Stimulated activated CD4-positive, alpha-beta T cell treated with anti-CD3 and anti-CD28 coated beads, TNF-alpha, amount 100 ng/mL, for 1 hour (primary cell): ENCODE results near the gene IL4R.

ENCODE experiments used
- DNase-seq, 3 donors: peaks; one replicate each; pipeline ENCODE4 v3.0.0-alpha.2; 2020; ENCODE audit warnings: low read depth in 3 of 3, low spot score in 1 of 3

IL4R gene

DNA sequence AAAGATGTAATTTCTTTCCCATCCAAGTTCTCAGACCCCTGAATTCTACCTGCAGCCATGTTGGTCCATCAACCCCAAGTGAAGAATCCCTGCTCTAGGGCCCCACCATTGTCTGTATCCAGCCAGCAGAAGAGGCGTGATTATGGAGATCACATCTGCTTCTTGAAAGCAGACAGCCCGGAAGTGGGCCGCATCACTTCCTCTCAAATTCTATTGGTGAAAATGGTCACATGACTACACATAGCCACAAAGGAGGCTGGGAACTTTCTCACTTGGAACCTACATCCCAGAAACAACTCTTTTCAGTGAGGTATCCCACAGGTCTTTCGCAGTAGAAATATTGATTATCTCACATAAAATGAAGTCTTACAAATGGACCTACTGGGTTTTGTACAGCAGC is 40.1 kb downstream of the IL4R start:
- DNase-seq: no peak

DNA sequence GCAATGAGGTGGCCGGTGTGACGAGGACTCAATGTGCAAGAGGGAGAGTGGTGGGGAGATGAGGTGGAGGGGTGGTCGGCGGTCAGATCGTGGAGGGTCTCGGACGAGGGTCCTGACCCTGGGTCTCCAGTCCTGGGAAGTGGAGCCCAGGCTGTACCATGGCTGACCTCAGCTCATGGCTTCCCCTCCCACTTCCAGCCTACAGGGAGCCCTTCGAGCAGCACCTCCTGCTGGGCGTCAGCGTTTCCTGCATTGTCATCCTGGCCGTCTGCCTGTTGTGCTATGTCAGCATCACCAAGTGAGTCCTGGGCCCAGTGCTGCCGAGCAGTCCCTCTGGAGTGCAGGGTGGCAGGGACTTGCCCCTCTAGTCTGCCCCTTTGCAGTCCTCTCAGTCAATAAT is 41.8 kb downstream of the IL4R start:
- DNase-seq: no peak

DNA sequence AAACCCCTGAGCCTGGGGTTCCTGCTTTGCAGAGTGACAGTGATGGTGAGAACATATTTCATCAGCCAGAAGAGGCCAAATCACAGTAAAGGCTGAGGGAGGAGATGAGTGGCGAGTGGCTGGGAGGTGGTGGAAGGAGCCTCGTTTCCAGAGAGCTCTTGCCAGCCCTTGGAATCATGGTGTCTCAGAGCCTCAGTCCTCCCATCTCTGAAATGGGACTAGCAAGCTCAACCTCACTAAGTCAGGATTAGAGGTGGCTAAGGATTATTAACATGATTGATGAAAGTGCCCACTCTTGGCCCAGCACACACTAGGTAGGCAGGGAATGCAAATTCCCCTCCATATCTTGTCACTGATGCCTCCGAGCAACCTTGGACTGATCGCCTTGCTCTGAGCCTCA is 43.0 kb downstream of the IL4R start:
- DNase-seq: no peak

DNA sequence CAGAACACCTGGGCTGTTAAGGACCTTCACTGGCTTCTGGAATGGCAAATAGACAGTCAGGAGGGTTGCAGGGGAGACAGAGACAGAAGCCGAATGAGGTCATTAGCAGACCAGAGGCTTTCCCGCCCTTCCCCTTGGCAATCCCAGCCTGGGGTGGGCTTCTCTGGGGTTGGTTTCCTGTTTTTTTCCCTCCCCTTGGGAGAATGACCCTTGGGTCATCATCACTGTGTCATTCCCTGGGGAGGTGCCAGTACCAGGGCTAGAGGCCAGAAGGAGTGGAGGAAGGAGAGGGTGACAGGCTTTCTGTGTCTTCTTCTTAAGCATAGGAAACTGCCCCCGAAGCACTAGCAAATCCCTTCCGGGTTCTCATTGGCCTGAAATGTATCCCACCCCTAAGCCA is 45.3 kb downstream of the IL4R start:
- no peak for DNase-seq

DNA sequence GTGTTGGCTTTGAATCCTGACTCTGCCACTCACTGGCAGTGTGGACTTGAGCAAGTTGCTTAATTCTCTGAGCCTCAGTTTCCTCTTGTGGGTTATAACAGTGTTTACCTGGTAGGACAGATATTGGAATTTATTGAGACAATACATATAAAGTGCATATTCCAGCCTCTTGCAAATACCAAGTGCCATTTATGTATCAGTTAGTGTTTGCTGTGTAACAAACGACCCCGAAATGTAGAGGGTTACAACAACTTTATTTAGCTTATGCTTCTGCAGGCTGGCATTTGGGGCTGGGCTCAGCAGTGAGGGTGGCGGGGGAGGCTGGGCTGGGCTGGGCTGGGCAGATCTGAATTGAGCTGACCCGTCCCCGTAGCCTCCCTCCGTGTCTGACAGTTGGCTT is 45.8 kb downstream of the IL4R start:
- no peak for DNase-seq

DNA sequence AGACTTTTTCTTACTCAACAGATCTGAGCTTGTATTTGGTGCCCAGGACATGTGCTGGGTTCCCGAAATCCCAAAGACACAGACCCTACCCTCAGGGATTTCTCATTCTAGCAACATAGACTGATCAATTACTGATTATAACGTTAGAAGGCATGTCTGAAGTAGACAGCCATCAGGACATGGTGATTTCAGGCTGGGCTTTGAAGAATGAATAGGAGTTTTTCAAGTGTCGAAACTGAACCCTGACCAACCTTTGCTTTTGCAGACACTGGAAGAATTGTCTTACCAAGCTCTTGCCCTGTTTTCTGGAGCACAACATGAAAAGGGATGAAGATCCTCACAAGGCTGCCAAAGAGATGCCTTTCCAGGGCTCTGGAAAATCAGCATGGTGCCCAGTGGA is 48.2 kb downstream of the IL4R start:
- no peak for DNase-seq

DNA sequence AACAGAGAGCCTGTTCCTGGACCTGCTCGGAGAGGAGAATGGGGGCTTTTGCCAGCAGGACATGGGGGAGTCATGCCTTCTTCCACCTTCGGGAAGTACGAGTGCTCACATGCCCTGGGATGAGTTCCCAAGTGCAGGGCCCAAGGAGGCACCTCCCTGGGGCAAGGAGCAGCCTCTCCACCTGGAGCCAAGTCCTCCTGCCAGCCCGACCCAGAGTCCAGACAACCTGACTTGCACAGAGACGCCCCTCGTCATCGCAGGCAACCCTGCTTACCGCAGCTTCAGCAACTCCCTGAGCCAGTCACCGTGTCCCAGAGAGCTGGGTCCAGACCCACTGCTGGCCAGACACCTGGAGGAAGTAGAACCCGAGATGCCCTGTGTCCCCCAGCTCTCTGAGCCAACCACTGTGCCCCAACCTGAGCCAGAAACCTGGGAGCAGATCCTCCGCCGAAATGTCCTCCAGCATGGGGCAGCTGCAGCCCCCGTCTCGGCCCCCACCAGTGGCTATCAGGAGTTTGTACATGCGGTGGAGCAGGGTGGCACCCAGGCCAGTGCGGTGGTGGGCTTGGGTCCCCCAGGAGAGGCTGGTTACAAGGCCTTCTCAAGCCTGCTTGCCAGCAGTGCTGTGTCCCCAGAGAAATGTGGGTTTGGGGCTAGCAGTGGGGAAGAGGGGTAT is 48.9 kb downstream of the IL4R start:
- DNase-seq: no peak

DNA sequence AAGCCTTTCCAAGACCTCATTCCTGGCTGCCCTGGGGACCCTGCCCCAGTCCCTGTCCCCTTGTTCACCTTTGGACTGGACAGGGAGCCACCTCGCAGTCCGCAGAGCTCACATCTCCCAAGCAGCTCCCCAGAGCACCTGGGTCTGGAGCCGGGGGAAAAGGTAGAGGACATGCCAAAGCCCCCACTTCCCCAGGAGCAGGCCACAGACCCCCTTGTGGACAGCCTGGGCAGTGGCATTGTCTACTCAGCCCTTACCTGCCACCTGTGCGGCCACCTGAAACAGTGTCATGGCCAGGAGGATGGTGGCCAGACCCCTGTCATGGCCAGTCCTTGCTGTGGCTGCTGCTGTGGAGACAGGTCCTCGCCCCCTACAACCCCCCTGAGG is 49.5 kb downstream of the IL4R start:
- DNase-seq: no peak

DNA sequence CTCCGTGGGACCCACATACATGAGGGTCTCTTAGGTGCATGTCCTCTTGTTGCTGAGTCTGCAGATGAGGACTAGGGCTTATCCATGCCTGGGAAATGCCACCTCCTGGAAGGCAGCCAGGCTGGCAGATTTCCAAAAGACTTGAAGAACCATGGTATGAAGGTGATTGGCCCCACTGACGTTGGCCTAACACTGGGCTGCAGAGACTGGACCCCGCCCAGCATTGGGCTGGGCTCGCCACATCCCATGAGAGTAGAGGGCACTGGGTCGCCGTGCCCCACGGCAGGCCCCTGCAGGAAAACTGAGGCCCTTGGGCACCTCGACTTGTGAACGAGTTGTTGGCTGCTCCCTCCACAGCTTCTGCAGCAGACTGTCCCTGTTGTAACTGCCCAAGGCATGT is 50.0 kb downstream of the IL4R start:
- DNase-seq: no peak

DNA sequence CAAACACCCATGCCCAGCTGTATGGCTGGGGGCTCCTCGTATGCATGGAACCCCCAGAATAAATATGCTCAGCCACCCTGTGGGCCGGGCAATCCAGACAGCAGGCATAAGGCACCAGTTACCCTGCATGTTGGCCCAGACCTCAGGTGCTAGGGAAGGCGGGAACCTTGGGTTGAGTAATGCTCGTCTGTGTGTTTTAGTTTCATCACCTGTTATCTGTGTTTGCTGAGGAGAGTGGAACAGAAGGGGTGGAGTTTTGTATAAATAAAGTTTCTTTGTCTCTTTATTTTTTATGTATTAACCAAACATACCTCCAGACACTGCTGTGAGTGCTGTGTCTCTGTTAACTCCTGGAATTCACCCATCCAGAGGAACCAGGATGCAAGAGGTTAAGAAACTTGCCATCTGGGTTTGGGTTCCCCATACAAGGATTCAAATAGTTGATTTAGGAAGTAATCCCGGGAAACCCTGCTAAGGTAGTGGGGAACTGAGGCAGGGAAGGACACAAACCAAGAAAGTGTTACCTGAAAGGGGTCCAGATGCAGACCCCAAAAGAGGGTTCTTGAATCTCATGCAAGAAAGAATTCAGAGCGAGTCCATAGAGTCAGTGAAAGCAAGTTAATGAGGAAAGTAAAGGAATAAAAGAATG is 50.8 kb downstream of the IL4R start:
- DNase-seq: no peak

DNA sequence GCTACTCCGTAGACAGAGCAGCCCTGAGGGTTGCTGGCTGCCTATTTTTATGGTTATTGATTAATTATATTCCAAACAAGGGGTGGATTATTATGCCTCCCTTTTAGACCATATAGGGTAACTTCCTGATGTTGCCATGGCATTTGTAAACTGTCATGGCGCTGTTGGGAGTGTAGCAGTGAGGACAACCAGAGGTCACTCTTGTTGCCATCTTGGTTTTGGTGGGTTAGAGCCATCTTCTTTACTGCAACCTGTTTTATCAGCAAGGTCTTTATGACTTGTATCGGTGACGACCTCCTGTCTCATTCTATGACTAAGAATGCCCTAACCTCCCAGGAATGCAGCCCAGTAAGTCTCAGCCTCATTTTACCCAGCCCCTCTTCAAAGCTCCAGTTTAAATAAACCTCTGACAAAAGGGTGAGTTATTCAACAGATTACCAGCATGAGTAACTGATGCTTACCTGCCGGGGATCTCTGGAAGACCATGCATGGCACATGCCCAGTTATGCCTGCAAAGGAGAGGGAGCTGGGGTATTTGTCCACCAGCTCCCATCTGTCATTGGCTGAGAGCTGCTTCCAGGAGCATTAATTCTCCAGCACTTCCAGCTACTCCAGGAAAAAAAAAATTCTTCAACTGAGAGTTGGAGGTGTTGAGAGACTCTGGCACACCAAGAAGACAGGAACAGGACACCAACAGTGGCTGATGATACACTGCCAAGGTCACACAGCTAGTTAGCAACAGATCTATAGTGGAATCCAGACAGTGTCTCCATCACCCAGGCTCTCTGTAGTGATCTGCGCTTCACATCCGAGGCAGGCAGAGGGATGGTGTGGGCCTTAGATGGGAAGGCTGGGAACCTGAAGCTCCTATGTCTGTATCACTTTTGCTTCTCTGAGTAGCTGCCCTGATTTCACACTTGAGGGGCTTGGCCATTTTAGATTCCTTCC is 51.6 kb downstream of the IL4R start:
- DNase-seq: no peak

DNA sequence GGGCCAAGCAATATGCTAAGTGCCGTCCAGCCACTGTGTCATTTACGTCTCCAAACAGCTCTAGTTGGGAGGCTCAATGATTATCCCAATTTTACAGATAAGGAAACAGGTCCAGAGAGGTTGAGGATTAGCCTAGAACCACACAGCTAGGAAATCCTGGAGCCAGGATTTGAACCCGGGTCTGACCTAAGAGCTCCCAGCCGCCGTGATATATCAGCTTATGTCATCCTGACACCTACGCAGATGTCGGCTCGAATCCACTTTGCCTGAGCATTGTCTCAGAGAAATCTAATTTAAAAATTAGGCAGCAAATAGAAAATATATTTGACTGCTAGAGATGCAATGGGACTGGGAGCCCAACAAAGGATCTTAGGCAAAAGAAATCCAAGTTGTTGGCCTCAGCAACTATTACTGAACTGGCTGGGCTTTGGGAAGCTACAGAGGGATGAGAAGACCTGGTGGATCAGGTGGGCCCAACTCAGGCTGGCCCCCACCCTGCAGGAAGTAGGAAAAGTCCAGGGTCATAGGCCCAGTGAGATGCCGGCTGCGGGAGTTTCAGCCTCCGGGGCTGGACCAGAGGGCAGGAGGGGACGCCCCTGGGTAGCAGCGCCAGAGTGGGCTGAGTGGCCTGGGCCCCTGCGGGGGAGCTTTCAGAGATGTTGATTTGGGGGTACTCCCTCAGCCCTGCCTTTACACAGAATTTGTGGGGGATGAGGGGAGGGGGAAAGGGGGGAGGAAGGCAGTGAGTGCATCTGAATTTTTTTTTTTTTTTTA is 53.1 kb downstream of the IL4R start:
- DNase-seq: peak in 1 of 3 donors; percentile 43

DNA sequence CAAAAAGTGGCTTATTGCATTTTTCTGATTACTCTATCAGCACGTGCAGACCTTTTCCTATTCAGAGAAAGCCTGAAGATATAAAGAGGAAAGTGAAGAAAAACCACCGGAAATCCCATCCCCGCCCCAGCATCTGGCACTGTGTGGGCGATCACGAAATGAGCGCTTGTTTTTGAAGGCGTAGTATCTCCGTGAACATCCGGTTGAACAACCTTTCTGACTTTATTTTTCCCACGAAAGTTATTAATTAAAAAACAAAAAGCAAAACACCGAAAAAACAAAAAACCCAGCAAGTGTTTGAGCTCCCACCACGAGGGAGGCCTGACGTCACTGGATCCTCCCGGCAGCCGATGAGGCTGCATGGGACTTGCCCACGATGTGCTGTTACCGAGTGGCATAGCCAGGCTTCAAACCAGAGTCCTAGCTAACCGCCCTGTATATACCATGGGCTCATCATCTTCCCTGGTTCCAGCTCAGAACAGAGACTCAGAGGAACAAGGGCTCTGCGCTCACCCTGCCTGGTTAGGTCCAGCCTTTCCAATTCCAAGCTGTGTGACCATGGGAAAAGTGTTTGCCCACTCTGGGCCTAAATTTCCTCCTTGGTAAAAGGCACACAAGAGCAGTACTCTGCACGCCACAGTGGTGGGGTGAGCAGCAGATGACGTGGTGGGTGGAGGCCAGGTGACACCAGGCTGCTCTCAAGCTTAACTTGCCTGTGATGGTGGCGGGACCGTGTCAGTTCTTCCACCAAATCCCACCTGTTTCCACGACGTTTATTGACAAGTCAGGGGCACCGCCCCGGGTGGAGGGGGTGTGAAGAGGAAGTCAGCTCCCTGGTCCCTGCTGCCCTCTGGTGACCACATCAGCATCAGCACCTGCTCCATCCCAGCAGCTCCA is 53.9 kb downstream of the IL4R start:
- DNase-seq: peak; percentile 74 to 80 (median 76)

DNA sequence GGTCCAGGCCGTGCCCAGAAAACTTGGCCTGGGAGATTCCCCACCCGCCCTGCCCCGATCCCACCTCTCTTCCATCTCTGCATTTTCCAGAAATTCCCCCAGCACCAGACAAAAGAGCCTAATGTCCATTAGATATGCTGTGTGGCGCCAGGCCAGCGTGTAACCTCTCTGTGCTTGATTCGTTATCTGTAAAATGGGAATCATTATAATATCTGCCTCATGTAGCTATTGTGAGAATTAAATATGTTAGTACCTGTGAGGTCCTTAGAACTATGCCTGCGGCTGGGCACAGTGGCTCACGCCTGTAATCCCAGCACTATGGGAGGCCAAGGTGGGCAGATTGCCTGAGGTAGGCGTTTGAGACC is 54.6 kb downstream of the IL4R start:
- DNase-seq: no peak

DNA sequence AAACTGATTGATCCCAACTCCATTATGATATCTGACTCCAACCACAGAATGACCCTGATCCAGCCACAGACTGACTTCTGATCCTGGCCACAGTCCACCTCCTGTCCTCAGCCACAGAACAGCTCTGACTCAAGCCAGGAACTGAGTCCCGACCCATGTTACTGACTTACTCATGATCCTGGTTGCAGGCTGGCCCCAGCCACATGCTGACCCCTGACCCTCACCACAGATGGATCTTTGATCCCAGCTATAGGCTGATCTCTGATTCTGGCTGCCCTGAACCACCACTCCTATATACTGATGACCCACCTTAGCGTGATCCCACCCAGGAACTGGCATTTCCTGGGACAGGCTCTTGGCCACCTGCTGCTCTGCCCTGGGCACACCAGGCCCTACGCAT is 56.0 kb downstream of the IL4R start:
- DNase-seq: no peak

DNA sequence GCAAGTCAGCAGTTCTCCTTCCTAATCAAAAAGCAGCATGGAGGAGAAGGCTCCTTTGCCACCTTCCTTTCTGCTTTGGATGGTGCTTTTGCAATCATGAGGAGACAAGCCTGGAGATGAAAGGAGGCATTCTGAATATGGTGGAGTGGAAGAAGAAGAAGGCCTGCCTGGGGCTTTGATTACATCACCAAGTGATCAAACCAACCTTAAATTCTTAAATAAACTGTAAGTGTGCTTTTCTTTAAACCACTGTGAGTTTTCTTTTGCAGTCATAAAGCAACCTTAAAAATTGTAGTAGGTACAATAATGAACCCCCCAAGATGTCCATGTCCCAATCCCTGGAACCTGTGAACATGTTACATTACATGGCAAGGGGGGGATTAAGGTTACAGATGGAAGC is 56.5 kb downstream of the IL4R start:
- DNase-seq: no peak

DNA sequence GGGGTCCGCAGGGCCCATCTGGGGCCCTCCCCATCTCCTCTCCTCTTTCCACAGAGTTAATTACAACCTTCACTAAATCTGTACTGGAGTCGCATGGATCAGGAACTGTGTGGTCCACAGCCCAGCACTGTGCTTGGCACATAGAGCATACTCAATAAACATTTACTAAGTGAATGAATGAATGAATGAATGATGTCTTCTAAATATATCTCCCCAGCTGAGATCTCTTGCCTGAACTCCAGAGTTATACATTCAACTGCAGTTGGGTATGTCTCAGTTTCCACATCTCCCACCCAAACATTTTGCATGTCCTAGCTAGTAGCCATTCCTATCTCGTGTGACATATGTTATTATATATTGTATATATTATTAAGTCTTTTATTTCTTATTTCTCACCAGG is 59.5 kb downstream of the IL4R start:
- DNase-seq: no peak

DNA sequence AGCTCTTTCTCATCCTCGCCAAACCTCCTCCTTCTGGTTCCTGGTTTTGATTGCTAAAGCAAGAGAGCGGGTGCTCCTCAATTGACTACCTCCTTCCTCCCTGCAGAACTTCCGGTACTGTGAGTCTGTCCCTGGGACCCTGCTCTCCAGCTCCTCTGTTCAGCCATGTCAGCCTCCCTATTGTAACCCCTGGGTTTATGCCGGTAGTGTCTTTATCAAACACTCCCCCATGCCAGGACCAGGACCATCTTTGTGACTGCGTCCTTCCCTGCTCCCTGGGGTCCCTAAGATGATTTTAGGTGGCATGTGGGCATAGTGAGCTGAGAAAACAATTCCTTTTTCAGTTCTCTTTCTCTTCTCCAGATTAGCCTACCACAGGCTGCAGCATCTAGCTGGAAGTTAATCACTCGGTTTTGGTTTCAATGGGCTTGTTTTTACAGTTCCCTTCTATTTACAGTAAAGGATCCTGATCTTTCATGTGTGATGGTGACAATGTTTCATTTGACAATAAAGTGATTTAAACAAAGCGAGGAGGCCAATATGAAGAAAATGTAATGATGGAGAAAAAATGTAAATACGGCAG is 60.5 kb downstream of the IL4R start:
- DNase-seq: no peak

DNA sequence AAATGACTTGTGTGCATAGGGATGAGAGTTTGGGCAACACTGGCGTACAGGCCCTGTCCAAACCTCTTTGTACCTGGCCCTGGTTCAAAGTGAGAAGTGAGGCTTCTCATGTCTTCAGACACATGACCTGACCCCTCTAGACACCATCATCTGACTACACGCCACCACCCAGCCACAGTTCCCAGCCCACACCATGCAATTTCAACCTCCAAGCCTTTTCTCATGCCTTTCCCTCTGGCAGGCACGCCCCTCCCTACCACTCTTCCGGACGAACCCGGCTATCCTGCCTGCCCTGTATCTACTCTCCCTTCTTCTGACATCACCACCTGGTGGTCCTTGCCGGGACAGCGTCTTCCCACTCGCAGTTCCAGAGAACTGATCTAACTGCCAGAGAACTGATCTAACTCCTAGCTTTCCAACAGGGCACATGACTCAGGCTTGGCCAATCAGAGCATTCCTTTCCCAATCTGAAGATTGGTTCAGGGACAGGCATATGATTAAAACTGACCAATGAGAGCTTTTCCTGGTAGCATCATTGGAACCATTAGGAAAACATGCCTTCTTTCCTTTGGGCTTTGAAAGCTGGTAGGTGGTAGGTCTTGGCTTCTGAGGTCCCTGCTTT is 61.1 kb downstream of the IL4R start:
- DNase-seq: no peak
